ENCODE data around the gene GRIP1.

The GRIP1 gene

GRCh38 chr12:66627270-66627987 is 51.4 kb downstream of the GRIP1 start:
- TF ChIP-seq CTCF (conservative IDR thresholded peaks at IDR 0.05), result no peak
- peak overlapping the region; percentile 57; the same call in 1 of the 2 replicates for H3K27ac ChIP-seq

GRCh38 chr12:66624806-66625205 is 54.1 kb downstream of the GRIP1 start:
- TF ChIP-seq CTCF (conservative IDR thresholded peaks at IDR 0.05), result no peak
- H3K27ac ChIP-seq, result no peak overlapping the region

GRCh38 chr12:66623455-66623854 is 55.4 kb downstream of the GRIP1 start:
- no peak overlapping the region for H3K27ac ChIP-seq
- no peak for TF ChIP-seq CTCF (conservative IDR thresholded peaks at IDR 0.05)

GRCh38 chr12:66620688-66621087 is 58.2 kb downstream of the GRIP1 start:
- TF ChIP-seq CTCF (conservative IDR thresholded peaks at IDR 0.05), result no peak
- no peak overlapping the region for H3K27ac ChIP-seq

GRCh38 chr12:66620026-66620425 is 58.9 kb downstream of the GRIP1 start:
- H3K27ac ChIP-seq, result no peak overlapping the region
- TF ChIP-seq CTCF (conservative IDR thresholded peaks at IDR 0.05), result no peak

- no peak for TF ChIP-seq CTCF (conservative IDR thresholded peaks at IDR 0.05)
- no peak overlapping the region for H3K27ac ChIP-seq
Observed at GRCh38 chr12:66617991-66618390, 60.9 kb downstream of the GRIP1 start.

GRCh38 chr12:66612090-66612775 is 66.6 kb downstream of the GRIP1 start:
- no peak overlapping the region for H3K27ac ChIP-seq
- no peak for TF ChIP-seq CTCF (conservative IDR thresholded peaks at IDR 0.05)

All from VCaP (cell line).